ENCODE results near the gene PRPF40B.

The PRPF40B gene

GRCh38 chr12:49683599-49684309 is 60.4 kb downstream of the PRPF40B start:
- DNase-seq (ENCODE audit: low read depth, low spot score), result no peak

DNA sequence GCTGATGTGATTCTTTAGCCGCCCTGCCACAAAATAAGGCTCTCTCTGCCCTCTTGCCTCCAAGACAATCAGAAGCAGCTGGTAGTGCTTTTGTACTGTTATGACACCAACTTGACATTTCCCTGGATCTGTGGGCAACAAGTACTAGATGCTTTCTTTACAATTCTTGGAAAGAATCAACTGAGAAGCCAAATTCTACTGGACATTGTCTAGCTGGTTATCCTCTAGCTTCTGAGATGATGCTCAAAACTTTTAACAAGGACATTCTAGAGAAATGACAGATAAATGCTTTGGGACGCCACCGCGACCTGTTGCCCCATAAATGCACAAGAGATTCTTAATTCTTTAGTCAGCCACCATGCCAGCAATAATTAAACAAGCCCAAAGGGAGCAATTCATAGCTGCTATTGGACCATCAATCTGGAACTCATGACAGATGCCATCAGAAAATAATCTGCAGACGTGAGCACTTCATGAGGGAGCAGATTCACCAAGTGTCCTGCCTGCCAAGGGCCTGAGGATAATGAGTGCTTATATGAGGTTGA is 61.0 kb downstream of the PRPF40B start:
- DNase-seq (ENCODE audit: low read depth, low spot score), result no peak

- DNase-seq (ENCODE audit: low read depth, low spot score), result no peak
Observed at GRCh38 chr12:49687941-49688340, 64.6 kb downstream of the PRPF40B start.

- DNase-seq (ENCODE audit: low read depth, low spot score), result no peak
Observed at GRCh38 chr12:49689237-49689636, 65.9 kb downstream of the PRPF40B start.

GRCh38 chr12:49689785-49690184 is 66.4 kb downstream of the PRPF40B start:
- no peak for DNase-seq (ENCODE audit: low read depth, low spot score)

GRCh38 chr12:49692851-49693250 is 69.5 kb downstream of the PRPF40B start:
- DNase-seq (ENCODE audit: low read depth, low spot score), result no peak

- DNase-seq (ENCODE audit: low read depth, low spot score), result no peak
Observed at GRCh38 chr12:49693931-49694444, 70.6 kb downstream of the PRPF40B start.

Data from iPS DF 19.7 (cell line).